ENCODE results near the gene TPPP2. TPM values are rescaled to one million over a fixed set of nuclear protein-coding genes. Genes with fewer than 3 reads are reported as not detected.

Gene TPPP2
- total and polyA plus RNA-seq, 9 of the 15 experiments (the other 6 are each of a cell fraction or from before 2014, with no cell fraction given): 0.18 TPM; not detected in 8

DNA sequence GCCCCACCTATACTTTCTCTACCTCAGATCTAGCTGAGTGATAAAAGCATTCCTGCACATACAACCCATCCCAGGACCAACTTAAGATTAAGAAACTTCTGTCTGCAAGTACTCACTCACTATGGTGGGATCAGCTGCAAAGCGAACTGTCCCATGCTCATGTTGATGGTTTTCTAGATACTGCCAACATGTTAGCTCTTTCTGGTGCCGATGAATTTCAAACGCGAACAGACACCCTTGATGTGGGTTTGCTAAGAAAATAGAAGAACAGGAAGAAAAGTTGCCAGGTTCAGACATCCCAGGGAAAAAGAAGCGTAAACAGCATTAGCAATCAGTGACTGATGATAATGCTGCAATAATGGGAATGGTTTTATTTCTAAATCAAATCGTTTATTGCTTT is 32.5 kb upstream of the TPPP2 start:
- Histone ChIP-seq H3K4me1 (replicated peaks in 1 of 2; ENCODE audit: control insufficient read depth in 2 of 2, insufficient read depth in 2 of 2, low read length in 2 of 2) (peaks cover 5 to 10% of the 10 kb centered on the region in 2 experiments; a peak in 3 of 5 replicates), H3K27ac (ENCODE audit: extremely low read depth, low read depth, low read length) (no peak overlapping the region), H2AFZ (ENCODE audit: low read depth, low read length) (no peak overlapping the region), H3K9ac (ENCODE audit: insufficient read depth in 1 of 2, low read depth in 2 of 2, low read length in 2 of 2) (no peak overlapping the region), H3K27me3 (ENCODE audit: control insufficient read depth in 2 of 2, insufficient read depth in 2 of 2, low read length in 2 of 2) (no peaks in the 10 kb centered on the region), H3K79me2 (ENCODE audit: control insufficient read depth, insufficient read depth, low read length) (no peaks in the 10 kb centered on the region), H3K9me1 (ENCODE audit: control insufficient read depth, insufficient read depth, low read length) (no peaks in the 10 kb centered on the region), H3K9me3 (replicated peaks; ENCODE audit: control insufficient read depth, insufficient read depth, low read depth, low read length) (no peaks in the 10 kb centered on the region), H3K36me3 (ENCODE audit: control insufficient read depth, insufficient read depth, low read length) (peaks cover 40% of the 10 kb centered on the region), H4K20me1 (replicated peaks; ENCODE audit: control insufficient read depth, insufficient read depth, low read length) (no peaks in the 10 kb centered on the region), H3K4me2 (ENCODE audit: insufficient read depth, low read length) (no peak overlapping the region), H3K4me3 (no peak overlapping the region)
- ChIA-PET POLR2A (interaction anchor here (0.6 to 1.0 kb wide), 3 partner anchors 17 to 80 kb away, joined by 3 read pairs; no protein-coding TSS in a partner anchor), CTCF (ENCODE audit: low intra/inter-chr PET ratio) (no interaction called here)
- in situ Hi-C loops (cut with MboI): no loop called here
- TF ChIP-seq KLF6 (CRISPR knock-in tag; IDR thresholded peaks at IDR 0.05; ENCODE audit: borderline replicate concordance): no peak
- TF ChIP-seq SPI1 (IDR thresholded peaks at IDR 0.05; ENCODE audit: borderline replicate concordance, low read depth, low read length): no peak
- no peak for TF ChIP-seq MED1 (CRISPR knock-in tag; IDR thresholded peaks at IDR 0.05; ENCODE audit: borderline replicate concordance)
- no peak for TF ChIP-seq MAFK (IDR thresholded peaks at IDR 0.05; ENCODE audit: low read length)
- TF ChIP-seq NUFIP1 (IDR thresholded peaks at IDR 0.05; ENCODE audit: partially characterized antibody): no peak
- no peak for TF ChIP-seq PATZ1 (CRISPR knock-in tag; IDR thresholded peaks at IDR 0.05; ENCODE audit: borderline replicate concordance)
- TF ChIP-seq, protein P1, sequence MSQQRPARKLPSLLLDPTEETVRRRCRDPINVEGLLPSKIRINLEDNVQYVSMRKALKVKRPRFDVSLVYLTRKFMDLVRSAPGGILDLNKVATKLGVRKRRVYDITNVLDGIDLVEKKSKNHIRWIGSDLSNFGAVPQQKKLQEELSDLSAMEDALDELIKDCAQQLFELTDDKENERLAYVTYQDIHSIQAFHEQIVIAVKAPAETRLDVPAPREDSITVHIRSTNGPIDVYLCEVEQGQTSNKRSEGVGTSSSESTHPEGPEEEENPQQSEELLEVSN (IDR thresholded peaks at IDR 0.05; ENCODE audit: borderline replicate concordance in 1 of 2, extremely low read depth in 1 of 2, insufficient read depth in 1 of 2, insufficient read length in 1 of 2, low read depth in 1 of 2, low read length in 1 of 2, poor library complexity in 1 of 2, severe bottlenecking in 1 of 2): no peak
- TF ChIP-seq ZNF384 (IDR thresholded peaks at IDR 0.05; ENCODE audit: low read depth, low read length): no peak
- TF ChIP-seq MTF1 (CRISPR knock-in tag; IDR thresholded peaks at IDR 0.05; ENCODE audit: borderline replicate concordance): no peak
- intact Hi-C loops (cut with micrococcal nuclease): no loop called here
- BruUV-seq (replicated peaks): no TSS peak
- WGBS (ENCODE audit: insufficient coverage, low coverage, missing lambda C conversion rate): 58% methylated on average over 2 of the region's 6 CpGs
- FAIRE-seq: no peak
- no peak for ATAC-seq
- no peak for DNase-seq (ENCODE audit: extremely low read depth in 1 of 4, low spot score in 3 of 4)

Measured in K562 (cell line).